Progenitor cell of endocrine pancreas (in vitro differentiated cells): ENCODE measurements around the gene MYO7B. TPM values are rescaled to one million over a fixed set of nuclear protein-coding genes. Genes with fewer than 3 reads are reported as not detected.

Source experiments
- DNase-seq: peaks from one replicate; pipeline ENCODE4 v3.0.0; 2021; ENCODE audit warnings: low spot score; ENCODE audit not compliant: unreplicated experiment
- H3K27ac Mint-ChIP-seq: 2 replicates; pipeline ENCODE4 v1.8.0; 2021; ENCODE audit warnings: mild to moderate bottlenecking, moderate library complexity, mixed read lengths
- H3K27me3 Mint-ChIP-seq: 2 replicates; pipeline ENCODE4 v1.8.0; 2021; ENCODE audit warnings: mixed read lengths
- H3K36me3 Mint-ChIP-seq: 2 replicates; pipeline ENCODE4 v1.8.0; 2022; ENCODE audit warnings: mixed read lengths; ENCODE audit not compliant: insufficient read depth
- H3K4me1 Mint-ChIP-seq: 2 replicates; pipeline ENCODE4 v1.8.0; 2021; ENCODE audit warnings: low read depth, mixed read lengths
- H3K4me3 Mint-ChIP-seq: 2 replicates; pipeline ENCODE4 v1.8.0; 2021; ENCODE audit warnings: low read depth, mild to moderate bottlenecking, moderate library complexity, mixed read lengths
- H3K9me3 Mint-ChIP-seq: 2 replicates; pipeline ENCODE4 v1.8.0; 2021; ENCODE audit warnings: low read depth, mixed read lengths
- CTCF ChIP-seq: fragments of 200-600 bp; sonication (generic); IDR thresholded peaks from one replicate; pipeline ENCODE4 v1.5.0; 2021; ENCODE audit warnings: antibody characterized with exemption, mild to moderate bottlenecking; ENCODE audit not compliant: unreplicated experiment
- total RNA-seq: library from RNA; stranded (reverse); gene quantifications from 2 replicates; pipeline ENCODE4 v1.2.1, GENCODE V29; 2021

MYO7B gene
- total RNA-seq, 1 donor from 2014 or later: not detected

GRCh38 chr2:127642706-127643438 lies 107.4 kb downstream of the MYO7B start:
- no peak for TF ChIP-seq CTCF

GRCh38 chr2:127643439-127644065 lies 108.1 kb downstream of the MYO7B start:
- Mint-ChIP-seq H3K27me3 (peaks cover 10% of the 10 kb centered on the region), H3K4me1 (peaks cover 2% of the 10 kb centered on the region), H3K9me3 (no peaks in the 10 kb centered on the region), H3K4me3 (no peak overlapping the region), H3K27ac (no peak overlapping the region), H3K36me3 (no peaks in the 10 kb centered on the region)
- TF ChIP-seq CTCF: no peak
- no peak for DNase-seq

More at GRCh38 chr2:127642706-127643438, 107.4 kb downstream of the MYO7B start:
- Mint-ChIP-seq H3K4me1 (peaks cover 3% of the 10 kb centered on the region), H3K36me3 (no peaks in the 10 kb centered on the region), H3K27me3 (peaks cover 8% of the 10 kb centered on the region), H3K9me3 (no peaks in the 10 kb centered on the region), H3K4me3 (no peak overlapping the region), H3K27ac (no peak overlapping the region)
- no peak for DNase-seq

- peaks cover 2% of the 10 kb centered on the region for H3K4me1 Mint-ChIP-seq
- peak; percentile 11 for TF ChIP-seq CTCF
- no peak overlapping the region for H3K4me3 Mint-ChIP-seq
- H3K9me3 Mint-ChIP-seq: no peaks in the 10 kb centered on the region
- no peak for DNase-seq
- no peaks in the 10 kb centered on the region for H3K36me3 Mint-ChIP-seq
- peaks cover 10% of the 10 kb centered on the region for H3K27me3 Mint-ChIP-seq
- H3K27ac Mint-ChIP-seq: no peak overlapping the region
Measured at GRCh38 chr2:127644066-127645025, 108.9 kb downstream of the MYO7B start.

- Mint-ChIP-seq H3K27ac (no peak overlapping the region), H3K27me3 (peaks cover 12% of the 10 kb centered on the region), H3K4me3 (no peak overlapping the region), H3K36me3 (no peaks in the 10 kb centered on the region), H3K4me1 (peaks cover 4% of the 10 kb centered on the region), H3K9me3 (no peaks in the 10 kb centered on the region)
- no peak for DNase-seq
- TF ChIP-seq CTCF: no peak
Measured at GRCh38 chr2:127645026-127645394, 109.5 kb downstream of the MYO7B start.
